ENCODE measurements around the gene CHRM5.

The CHRM5 gene

GRCh38 chr15:34079904-34080303, 111.6 kb downstream of the CHRM5 start:
- H4K8ac ChIP-seq (ENCODE audit: low read depth, low read length): no peak overlapping the region
- no peak overlapping the region for H2AK5ac ChIP-seq (ENCODE audit: low read depth, low read length)
- no peak for DNase-seq (ENCODE audit: low spot score)
- H2BK15ac ChIP-seq (ENCODE audit: low read length): no peak overlapping the region
- H4K91ac ChIP-seq (ENCODE audit: low read depth, low read length, poor library complexity): no peak overlapping the region
- no peaks in the 10 kb centered on the region for H3K79me1 ChIP-seq (ENCODE audit: low read depth, low read length)
- no peak overlapping the region for H3K18ac ChIP-seq (ENCODE audit: low read length)
- no peak overlapping the region for H3K4me3 ChIP-seq (ENCODE audit: low read length in 2 of 2)
- H3K4me1 ChIP-seq (ENCODE audit: control insufficient read depth in 2 of 2, insufficient read depth in 1 of 2, low read depth in 1 of 2, low read length in 2 of 2): no peaks in the 10 kb centered on the region
- peaks cover 1 to 23% of the 10 kb centered on the region in 2 donors for H3K36me3 ChIP-seq (replicated peaks in 1 of 2; ENCODE audit: control insufficient read depth in 2 of 2, insufficient read depth in 2 of 2, low read length in 2 of 2)
- H2AFZ ChIP-seq (ENCODE audit: low read length): no peak overlapping the region
- H3K27ac ChIP-seq (replicated peaks; ENCODE audit: low read length): no peak overlapping the region
- H3K4ac ChIP-seq (ENCODE audit: low read length): no peak overlapping the region
- no peak overlapping the region for H2BK12ac ChIP-seq (ENCODE audit: low read length)
- no peak overlapping the region for H3K4me2 ChIP-seq (ENCODE audit: insufficient read depth, low read length, poor library complexity, severe bottlenecking)
- no peak overlapping the region for H3K23ac ChIP-seq (ENCODE audit: low read depth, low read length, poor library complexity)
- WGBS, 2 donors (ENCODE audit: extremely low coverage in 2 of 2, insufficient read length in 2 of 2, insufficient replicate concordance in 1 of 2): no CpG with 5 or more reads among the region's 4 CpGs
- no peak overlapping the region for H3K9ac ChIP-seq (ENCODE audit: low read depth, low read length, poor library complexity)
- H2BK5ac ChIP-seq (ENCODE audit: low read length): no peak overlapping the region
- H2BK120ac ChIP-seq (ENCODE audit: low read depth, low read length): no peak overlapping the region
- H3K14ac ChIP-seq (ENCODE audit: low read length): no peak overlapping the region
- no peaks in the 10 kb centered on the region for H3K27me3 ChIP-seq (ENCODE audit: control insufficient read depth in 3 of 3, insufficient read depth in 3 of 3, low read depth in 1 of 3, low read length in 3 of 3)
- H3K9me3 ChIP-seq (replicated peaks in 1 of 2; ENCODE audit: control insufficient read depth in 2 of 2, insufficient read depth in 1 of 2, low read depth in 1 of 2, low read length in 2 of 2): no peaks in the 10 kb centered on the region

GRCh38 chr15:34084086-34084485, 115.8 kb downstream of the CHRM5 start:
- no peak overlapping the region for H4K91ac ChIP-seq (ENCODE audit: low read depth, low read length, poor library complexity)
- no peaks in the 10 kb centered on the region for H3K27me3 ChIP-seq (ENCODE audit: control insufficient read depth in 3 of 3, insufficient read depth in 3 of 3, low read depth in 1 of 3, low read length in 3 of 3)
- no peak overlapping the region for H2AK5ac ChIP-seq (ENCODE audit: low read depth, low read length)
- peaks cover 1 to 62% of the 10 kb centered on the region in 2 donors for H3K36me3 ChIP-seq (replicated peaks in 1 of 2; ENCODE audit: control insufficient read depth in 2 of 2, insufficient read depth in 2 of 2, low read length in 2 of 2)
- no peak overlapping the region for H3K23ac ChIP-seq (ENCODE audit: low read depth, low read length, poor library complexity)
- H2BK120ac ChIP-seq (ENCODE audit: low read depth, low read length): no peak overlapping the region
- H3K9me3 ChIP-seq (replicated peaks in 1 of 2; ENCODE audit: control insufficient read depth in 2 of 2, insufficient read depth in 1 of 2, low read depth in 1 of 2, low read length in 2 of 2): no peaks in the 10 kb centered on the region
- H4K8ac ChIP-seq (ENCODE audit: low read depth, low read length): no peak overlapping the region
- no peak overlapping the region for H3K18ac ChIP-seq (ENCODE audit: low read length)
- no peak overlapping the region for H3K4me3 ChIP-seq (ENCODE audit: low read length in 2 of 2)
- H3K9ac ChIP-seq (ENCODE audit: low read depth, low read length, poor library complexity): no peak overlapping the region
- no peak overlapping the region for H3K14ac ChIP-seq (ENCODE audit: low read length)
- H3K79me1 ChIP-seq (ENCODE audit: low read depth, low read length): no peaks in the 10 kb centered on the region
- H3K4ac ChIP-seq (ENCODE audit: low read length): no peak overlapping the region
- no peak overlapping the region for H2BK5ac ChIP-seq (ENCODE audit: low read length)
- no peak overlapping the region for H2AFZ ChIP-seq (ENCODE audit: low read length)
- WGBS, 2 donors (ENCODE audit: extremely low coverage in 2 of 2, insufficient read length in 2 of 2, insufficient replicate concordance in 1 of 2): no CpG with 5 or more reads among the region's 7 CpGs
- no peak overlapping the region for H3K27ac ChIP-seq (replicated peaks; ENCODE audit: low read length)
- H3K4me2 ChIP-seq (ENCODE audit: insufficient read depth, low read length, poor library complexity, severe bottlenecking): no peak overlapping the region
- H2BK12ac ChIP-seq (ENCODE audit: low read length): no peak overlapping the region
- no peak overlapping the region for H2BK15ac ChIP-seq (ENCODE audit: low read length)
- no peak for DNase-seq (ENCODE audit: low spot score)
- H3K4me1 ChIP-seq (ENCODE audit: control insufficient read depth in 2 of 2, insufficient read depth in 1 of 2, low read depth in 1 of 2, low read length in 2 of 2): no peaks in the 10 kb centered on the region

- Histone ChIP-seq H2BK120ac (ENCODE audit: low read depth, low read length) (no peak overlapping the region), H3K9me3 (replicated peaks in 1 of 2; ENCODE audit: control insufficient read depth in 2 of 2, insufficient read depth in 1 of 2, low read depth in 1 of 2, low read length in 2 of 2) (no peaks in the 10 kb centered on the region), H3K4me2 (ENCODE audit: insufficient read depth, low read length, poor library complexity, severe bottlenecking) (no peak overlapping the region), H3K27ac (replicated peaks; ENCODE audit: low read length) (no peak overlapping the region), H2BK12ac (ENCODE audit: low read length) (no peak overlapping the region), H3K14ac (ENCODE audit: low read length) (no peak overlapping the region), H3K4ac (ENCODE audit: low read length) (no peak overlapping the region), H3K4me1 (ENCODE audit: control insufficient read depth in 2 of 2, insufficient read depth in 1 of 2, low read depth in 1 of 2, low read length in 2 of 2) (no peaks in the 10 kb centered on the region), H3K36me3 (replicated peaks in 1 of 2; ENCODE audit: control insufficient read depth in 2 of 2, insufficient read depth in 2 of 2, low read length in 2 of 2) (peaks cover 1 to 77% of the 10 kb centered on the region in 2 donors), H2AFZ (ENCODE audit: low read length) (no peak overlapping the region), H2BK15ac (ENCODE audit: low read length) (no peak overlapping the region), H3K4me3 (ENCODE audit: low read length in 2 of 2) (no peak overlapping the region), H3K79me1 (ENCODE audit: low read depth, low read length) (no peaks in the 10 kb centered on the region), H4K91ac (ENCODE audit: low read depth, low read length, poor library complexity) (no peak overlapping the region), H4K8ac (ENCODE audit: low read depth, low read length) (no peak overlapping the region), H2AK5ac (ENCODE audit: low read depth, low read length) (no peak overlapping the region), H3K18ac (ENCODE audit: low read length) (no peak overlapping the region), H3K23ac (ENCODE audit: low read depth, low read length, poor library complexity) (no peak overlapping the region), H3K27me3 (ENCODE audit: control insufficient read depth in 3 of 3, insufficient read depth in 3 of 3, low read depth in 1 of 3, low read length in 3 of 3) (no peaks in the 10 kb centered on the region), H3K9ac (ENCODE audit: low read depth, low read length, poor library complexity) (no peak overlapping the region), H2BK5ac (ENCODE audit: low read length) (no peak overlapping the region)
- no peak for DNase-seq (ENCODE audit: low spot score)
- WGBS, 2 donors (ENCODE audit: extremely low coverage in 2 of 2, insufficient read length in 2 of 2, insufficient replicate concordance in 1 of 2): no CpG with 5 or more reads among the region's 2 CpGs
Observed at GRCh38 chr15:34085746-34086145, 117.4 kb downstream of the CHRM5 start.

- no peak for DNase-seq (ENCODE audit: low spot score)
- Histone ChIP-seq H3K36me3 (replicated peaks in 1 of 2; ENCODE audit: control insufficient read depth in 2 of 2, insufficient read depth in 2 of 2, low read length in 2 of 2) (peaks cover 0 to 22% of the 10 kb centered on the region in 2 donors), H2BK12ac (ENCODE audit: low read length) (no peak overlapping the region), H3K27me3 (ENCODE audit: control insufficient read depth in 3 of 3, insufficient read depth in 3 of 3, low read depth in 1 of 3, low read length in 3 of 3) (no peaks in the 10 kb centered on the region), H4K91ac (ENCODE audit: low read depth, low read length, poor library complexity) (no peak overlapping the region), H2AFZ (ENCODE audit: low read length) (no peak overlapping the region), H4K8ac (ENCODE audit: low read depth, low read length) (no peak overlapping the region), H2BK120ac (ENCODE audit: low read depth, low read length) (no peak overlapping the region), H3K23ac (ENCODE audit: low read depth, low read length, poor library complexity) (no peak overlapping the region), H3K4me3 (ENCODE audit: low read length in 2 of 2) (no peak overlapping the region), H3K4me2 (ENCODE audit: insufficient read depth, low read length, poor library complexity, severe bottlenecking) (no peak overlapping the region), H2AK5ac (ENCODE audit: low read depth, low read length) (no peak overlapping the region), H3K9ac (ENCODE audit: low read depth, low read length, poor library complexity) (no peak overlapping the region), H2BK5ac (ENCODE audit: low read length) (no peak overlapping the region), H2BK15ac (ENCODE audit: low read length) (no peak overlapping the region), H3K9me3 (replicated peaks in 1 of 2; ENCODE audit: control insufficient read depth in 2 of 2, insufficient read depth in 1 of 2, low read depth in 1 of 2, low read length in 2 of 2) (no peaks in the 10 kb centered on the region), H3K4me1 (ENCODE audit: control insufficient read depth in 2 of 2, insufficient read depth in 1 of 2, low read depth in 1 of 2, low read length in 2 of 2) (peaks cover 2 to 5% of the 10 kb centered on the region in 2 donors), H3K18ac (ENCODE audit: low read length) (no peak overlapping the region), H3K79me1 (ENCODE audit: low read depth, low read length) (peaks cover 4% of the 10 kb centered on the region), H3K27ac (replicated peaks; ENCODE audit: low read length) (no peak overlapping the region), H3K4ac (ENCODE audit: low read length) (no peak overlapping the region), H3K14ac (ENCODE audit: low read length) (no peak overlapping the region)
- WGBS, 2 donors (ENCODE audit: extremely low coverage in 2 of 2, insufficient read length in 2 of 2, insufficient replicate concordance in 1 of 2): no CpG with 5 or more reads among the region's 5 CpGs
Observed at GRCh38 chr15:34099914-34100313, 131.6 kb downstream of the CHRM5 start.
